B cell (primary cell): Measurements from ENCODE around the gene DNAI1.

Source experiments
- EZH2 ChIP-seq: IDR thresholded peaks from 2 replicates; pipeline ENCODE4 v1.6.1; 2012; ENCODE audit warnings: borderline replicate concordance, low read depth, mild to moderate bottlenecking, moderate library complexity, low read length; ENCODE audit not compliant: insufficient read depth, poor library complexity, severe bottlenecking
- TF ChIP-seq, protein P1 (sequence below): fragments of 200-600 bp; IDR thresholded peaks from one replicate; pipeline ENCODE4 v1.8.0; 2022; ENCODE audit warnings: antibody characterized with exemption, mild to moderate bottlenecking

DNA sequence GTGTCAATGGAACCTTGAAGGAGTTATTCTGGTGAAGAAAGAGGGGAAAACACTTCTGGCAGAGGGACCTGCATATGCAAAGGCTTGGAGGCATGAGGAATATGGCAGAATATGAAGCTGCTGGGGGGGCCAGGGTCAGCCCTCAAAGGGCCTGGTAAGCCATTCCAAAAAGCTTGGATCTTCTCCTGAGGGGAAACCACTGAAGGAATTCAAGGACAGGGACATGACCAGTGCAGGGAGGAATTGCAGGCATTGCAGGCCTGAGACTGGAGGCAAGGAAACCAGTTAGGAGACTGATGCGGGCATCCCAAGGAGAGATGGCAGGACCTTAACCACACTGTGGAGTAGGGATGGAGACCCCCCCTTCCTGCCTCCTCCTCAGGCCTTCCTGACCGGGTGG lies 42.8 kb downstream of the DNAI1 start:
- TF ChIP-seq, protein P1, sequence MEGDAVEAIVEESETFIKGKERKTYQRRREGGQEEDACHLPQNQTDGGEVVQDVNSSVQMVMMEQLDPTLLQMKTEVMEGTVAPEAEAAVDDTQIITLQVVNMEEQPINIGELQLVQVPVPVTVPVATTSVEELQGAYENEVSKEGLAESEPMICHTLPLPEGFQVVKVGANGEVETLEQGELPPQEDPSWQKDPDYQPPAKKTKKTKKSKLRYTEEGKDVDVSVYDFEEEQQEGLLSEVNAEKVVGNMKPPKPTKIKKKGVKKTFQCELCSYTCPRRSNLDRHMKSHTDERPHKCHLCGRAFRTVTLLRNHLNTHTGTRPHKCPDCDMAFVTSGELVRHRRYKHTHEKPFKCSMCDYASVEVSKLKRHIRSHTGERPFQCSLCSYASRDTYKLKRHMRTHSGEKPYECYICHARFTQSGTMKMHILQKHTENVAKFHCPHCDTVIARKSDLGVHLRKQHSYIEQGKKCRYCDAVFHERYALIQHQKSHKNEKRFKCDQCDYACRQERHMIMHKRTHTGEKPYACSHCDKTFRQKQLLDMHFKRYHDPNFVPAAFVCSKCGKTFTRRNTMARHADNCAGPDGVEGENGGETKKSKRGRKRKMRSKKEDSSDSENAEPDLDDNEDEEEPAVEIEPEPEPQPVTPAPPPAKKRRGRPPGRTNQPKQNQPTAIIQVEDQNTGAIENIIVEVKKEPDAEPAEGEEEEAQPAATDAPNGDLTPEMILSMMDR, result no peak
- TF ChIP-seq EZH2, result no peak
